ENCODE data around the gene STK33.
"Not testable (repeated sequence)": the region's sequence is repeated elsewhere in the genome, so short reads cannot be mapped to it uniquely, and the experiment has no call there.

STK33 gene

GRCh38 chr11:8467356-8467755, 126.7 kb downstream of the STK33 start:
- not testable (repeated sequence) for H3K4me1 Mint-ChIP-seq; H3K4me3 Mint-ChIP-seq; H3K36me3 Mint-ChIP-seq (ENCODE audit: low read depth); DNase-seq; H3K27me3 Mint-ChIP-seq; ATAC-seq; H3K27ac Mint-ChIP-seq
- H3K9me3 Mint-ChIP-seq = peaks cover 20% of the 10 kb centered on the region

GRCh38 chr11:8466884-8467283, 127.1 kb downstream of the STK33 start:
- H3K27me3 Mint-ChIP-seq; H3K4me1 Mint-ChIP-seq; ATAC-seq; DNase-seq; H3K4me3 Mint-ChIP-seq; H3K36me3 Mint-ChIP-seq (ENCODE audit: low read depth); H3K27ac Mint-ChIP-seq: not testable (repeated sequence)
- peaks cover 20% of the 10 kb centered on the region for H3K9me3 Mint-ChIP-seq

- no peak for DNase-seq
- H3K4me3 Mint-ChIP-seq = no peak overlapping the region
- H3K9me3 Mint-ChIP-seq = no peaks in the 10 kb centered on the region
- H3K36me3 Mint-ChIP-seq (ENCODE audit: low read depth) = no peaks in the 10 kb centered on the region
- no peaks in the 10 kb centered on the region for H3K27me3 Mint-ChIP-seq
- H3K27ac Mint-ChIP-seq = no peak overlapping the region
- no peak for ATAC-seq
- no peaks in the 10 kb centered on the region for H3K4me1 Mint-ChIP-seq
These were observed 134.2 kb downstream of the STK33 start for GRCh38 chr11:8459711-8460399.

- Mint-ChIP-seq H3K27me3 (no peaks in the 10 kb centered on the region), H3K9me3 (no peaks in the 10 kb centered on the region), H3K4me3 (no peak overlapping the region), H3K36me3 (ENCODE audit: low read depth) (no peaks in the 10 kb centered on the region), H3K27ac (no peak overlapping the region), H3K4me1 (no peaks in the 10 kb centered on the region)
- DNase-seq = no peak
- ATAC-seq = no peak
These were observed 151.7 kb downstream of the STK33 start for GRCh38 chr11:8442301-8442700.

GRCh38 chr11:8440649-8441048, 153.4 kb downstream of the STK33 start:
- H3K4me1 Mint-ChIP-seq = no peaks in the 10 kb centered on the region
- DNase-seq (no peak), ATAC-seq (no peak)
- no peak overlapping the region for H3K27ac Mint-ChIP-seq
- no peaks in the 10 kb centered on the region for H3K27me3 Mint-ChIP-seq
- H3K4me3 Mint-ChIP-seq = no peak overlapping the region
- H3K9me3 Mint-ChIP-seq = no peaks in the 10 kb centered on the region
- no peaks in the 10 kb centered on the region for H3K36me3 Mint-ChIP-seq (ENCODE audit: low read depth)

GRCh38 chr11:8429483-8429882, 164.5 kb downstream of the STK33 start:
- no peak overlapping the region for H3K27ac Mint-ChIP-seq
- peaks cover 1% of the 10 kb centered on the region for H3K36me3 Mint-ChIP-seq (ENCODE audit: low read depth)
- ATAC-seq (no peak), DNase-seq (no peak)
- no peaks in the 10 kb centered on the region for H3K9me3 Mint-ChIP-seq
- no peaks in the 10 kb centered on the region for H3K4me1 Mint-ChIP-seq
- no peak overlapping the region for H3K4me3 Mint-ChIP-seq
- H3K27me3 Mint-ChIP-seq = no peaks in the 10 kb centered on the region

- no peak for ATAC-seq
These were observed 168.0 kb downstream of the STK33 start for GRCh38 chr11:8426076-8426475.

GRCh38 chr11:8415195-8415594, 178.8 kb downstream of the STK33 start:
- DNase-seq (no peak), ATAC-seq (no peak)
- no peak overlapping the region for H3K27ac Mint-ChIP-seq
- no peaks in the 10 kb centered on the region for H3K36me3 Mint-ChIP-seq (ENCODE audit: low read depth)
- no peak overlapping the region for H3K4me3 Mint-ChIP-seq
- H3K4me1 Mint-ChIP-seq = no peaks in the 10 kb centered on the region
- no peaks in the 10 kb centered on the region for H3K27me3 Mint-ChIP-seq
- H3K9me3 Mint-ChIP-seq = no peaks in the 10 kb centered on the region

More at GRCh38 chr11:8426076-8426475, 168.0 kb downstream of the STK33 start:
- H3K4me3 Mint-ChIP-seq = no peak overlapping the region
- H3K9me3 Mint-ChIP-seq = no peaks in the 10 kb centered on the region
- no peak overlapping the region for H3K27ac Mint-ChIP-seq
- no peak for DNase-seq
- no peaks in the 10 kb centered on the region for H3K27me3 Mint-ChIP-seq
- no peaks in the 10 kb centered on the region for H3K4me1 Mint-ChIP-seq
- H3K36me3 Mint-ChIP-seq (ENCODE audit: low read depth) = peaks cover 1% of the 10 kb centered on the region

- Mint-ChIP-seq H3K27ac (no peak overlapping the region), H3K9me3 (no peaks in the 10 kb centered on the region), H3K27me3 (no peaks in the 10 kb centered on the region), H3K4me3 (no peak overlapping the region), H3K4me1 (no peaks in the 10 kb centered on the region), H3K36me3 (ENCODE audit: low read depth) (no peaks in the 10 kb centered on the region)
- no peak for DNase-seq
- no peak for ATAC-seq
These were observed 185.7 kb downstream of the STK33 start for GRCh38 chr11:8408151-8408941.

GRCh38 chr11:8403310-8403709, 190.7 kb downstream of the STK33 start:
- Mint-ChIP-seq H3K36me3 (ENCODE audit: low read depth) (no peaks in the 10 kb centered on the region), H3K9me3 (no peaks in the 10 kb centered on the region), H3K4me3 (no peak overlapping the region), H3K4me1 (no peaks in the 10 kb centered on the region), H3K27me3 (no peaks in the 10 kb centered on the region), H3K27ac (no peak overlapping the region)
- ATAC-seq (no peak), DNase-seq (no peak)

- H3K9me3 Mint-ChIP-seq = no peaks in the 10 kb centered on the region
- no peaks in the 10 kb centered on the region for H3K27me3 Mint-ChIP-seq
- H3K36me3 Mint-ChIP-seq (ENCODE audit: low read depth) = no peaks in the 10 kb centered on the region
- no peaks in the 10 kb centered on the region for H3K4me1 Mint-ChIP-seq
- DNase-seq (no peak), ATAC-seq (no peak)
- no peak overlapping the region for H3K4me3 Mint-ChIP-seq
- no peak overlapping the region for H3K27ac Mint-ChIP-seq
These were observed 201.1 kb downstream of the STK33 start for GRCh38 chr11:8392886-8393285.

- Mint-ChIP-seq H3K4me3 (no peak overlapping the region), H3K36me3 (ENCODE audit: low read depth) (no peaks in the 10 kb centered on the region), H3K4me1 (no peaks in the 10 kb centered on the region), H3K9me3 (no peaks in the 10 kb centered on the region), H3K27me3 (no peaks in the 10 kb centered on the region), H3K27ac (no peak overlapping the region)
- ATAC-seq = no peak
- DNase-seq = no peak
These were observed 201.9 kb downstream of the STK33 start for GRCh38 chr11:8392166-8392565.

- Mint-ChIP-seq H3K9me3 (no peaks in the 10 kb centered on the region), H3K27ac (no peak overlapping the region), H3K4me1 (no peaks in the 10 kb centered on the region), H3K36me3 (ENCODE audit: low read depth) (no peaks in the 10 kb centered on the region), H3K27me3 (no peaks in the 10 kb centered on the region), H3K4me3 (no peak overlapping the region)
- DNase-seq (no peak), ATAC-seq (no peak)
These were observed 203.0 kb downstream of the STK33 start for GRCh38 chr11:8390851-8391612.

GRCh38 chr11:8389029-8389996, 204.7 kb downstream of the STK33 start:
- ATAC-seq (no peak), DNase-seq (no peak)
- no peak overlapping the region for H3K27ac Mint-ChIP-seq
- no peaks in the 10 kb centered on the region for H3K36me3 Mint-ChIP-seq (ENCODE audit: low read depth)
- no peaks in the 10 kb centered on the region for H3K27me3 Mint-ChIP-seq
- H3K4me3 Mint-ChIP-seq = no peak overlapping the region
- no peaks in the 10 kb centered on the region for H3K9me3 Mint-ChIP-seq
- no peaks in the 10 kb centered on the region for H3K4me1 Mint-ChIP-seq
